Liver (tissue), 3 donors: ENCODE results near the gene SLC2A1.

ENCODE experiments used
- CTCF ChIP-seq: fragments of 150-350 bp; IDR thresholded peaks from 2 replicates; pipeline ENCODE4 v1.5.1; 2017; ENCODE audit warnings: improper control_type of control experiment, low read depth, low read length; ENCODE audit not compliant: missing input control
- HNF4G ChIP-seq: IDR thresholded peaks from 2 replicates; pipeline ENCODE4 v1.6.1; 2016; ENCODE audit warnings: antibody characterized with exemption
- JUND ChIP-seq, 2 donors: IDR thresholded peaks; 2 replicates each; pipeline ENCODE4 v1.6.1; 2016; ENCODE audit warnings: antibody characterized with exemption in 2 of 2
- MAX ChIP-seq: IDR thresholded peaks from 2 replicates; pipeline ENCODE4 v1.6.1; 2016; ENCODE audit warnings: antibody characterized with exemption
- RXRA ChIP-seq, 2 donors: IDR thresholded peaks; 2 replicates each; pipeline ENCODE4 v1.6.1; 2017 to 2018; ENCODE audit warnings: antibody characterized with exemption in 2 of 2, mild to moderate bottlenecking in 1 of 2
- SP1 ChIP-seq: IDR thresholded peaks from 2 replicates; pipeline ENCODE4 v1.6.1; 2018; ENCODE audit warnings: antibody characterized with exemption, mild to moderate bottlenecking
- donor health status: healthy.
- donor health status: healthy.

GRCh38 chr1:42928859-42929258, 29.8 kb downstream of the SLC2A1 start:
- TF ChIP-seq CTCF (no peak), HNF4G (no peak), MAX (no peak), SP1 (no peak), RXRA (IDR thresholded peaks at IDR 0.05) (no peak), JUND (IDR thresholded peaks at IDR 0.05) (no peak)
